ENCODE data around the gene OGN.

DNA sequence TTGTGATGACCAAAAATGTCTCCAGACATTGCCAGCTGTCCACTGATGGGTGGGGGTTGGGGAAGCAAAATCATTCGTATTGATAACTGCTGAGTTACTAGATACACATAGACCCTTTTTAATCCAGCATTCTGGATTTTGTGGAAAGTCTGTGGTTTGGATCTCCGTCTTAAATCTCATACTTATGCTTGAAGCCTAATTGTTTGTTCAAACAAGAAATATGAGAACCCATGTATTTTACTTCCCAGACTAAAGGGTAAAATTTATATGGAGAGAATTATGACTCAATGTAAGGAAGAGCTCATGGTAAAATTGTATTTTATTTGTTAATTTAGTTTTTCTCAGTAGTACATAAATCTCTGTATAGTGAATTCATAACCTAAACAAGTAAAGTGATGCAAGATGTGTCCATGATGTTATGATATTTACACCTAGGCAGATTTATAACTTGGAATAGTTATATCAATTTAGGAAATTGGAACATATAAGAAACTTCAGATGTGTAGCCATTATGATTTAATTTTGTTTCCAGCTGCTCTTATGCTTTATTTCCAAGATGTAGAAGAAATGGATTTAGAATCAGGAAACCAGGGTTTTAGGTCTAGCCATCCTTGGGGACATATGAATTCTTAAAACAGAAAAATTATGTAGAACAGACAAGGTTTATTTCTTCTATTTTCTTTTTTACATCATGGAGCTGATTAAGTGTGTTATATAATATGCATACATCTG is 4.5 kb upstream of the OGN start:
- TF ChIP-seq POLR2A (IDR thresholded peaks at IDR 0.05; ENCODE audit: low read depth, low read length) (no peak), POLR2AphosphoS5 (IDR thresholded peaks at IDR 0.05; ENCODE audit: low read depth, low read length) (no peak), TAF1 (IDR thresholded peaks at IDR 0.05; ENCODE audit: low read depth, low read length) (no peak), PAX5 (IDR thresholded peaks at IDR 0.05; ENCODE audit: insufficient read depth, low read length, severe bottlenecking) (no peak), SPI1 (IDR thresholded peaks at IDR 0.05; ENCODE audit: low read depth, low read length) (no peak)
